ENCODE data around the gene EXD2.

DNA sequence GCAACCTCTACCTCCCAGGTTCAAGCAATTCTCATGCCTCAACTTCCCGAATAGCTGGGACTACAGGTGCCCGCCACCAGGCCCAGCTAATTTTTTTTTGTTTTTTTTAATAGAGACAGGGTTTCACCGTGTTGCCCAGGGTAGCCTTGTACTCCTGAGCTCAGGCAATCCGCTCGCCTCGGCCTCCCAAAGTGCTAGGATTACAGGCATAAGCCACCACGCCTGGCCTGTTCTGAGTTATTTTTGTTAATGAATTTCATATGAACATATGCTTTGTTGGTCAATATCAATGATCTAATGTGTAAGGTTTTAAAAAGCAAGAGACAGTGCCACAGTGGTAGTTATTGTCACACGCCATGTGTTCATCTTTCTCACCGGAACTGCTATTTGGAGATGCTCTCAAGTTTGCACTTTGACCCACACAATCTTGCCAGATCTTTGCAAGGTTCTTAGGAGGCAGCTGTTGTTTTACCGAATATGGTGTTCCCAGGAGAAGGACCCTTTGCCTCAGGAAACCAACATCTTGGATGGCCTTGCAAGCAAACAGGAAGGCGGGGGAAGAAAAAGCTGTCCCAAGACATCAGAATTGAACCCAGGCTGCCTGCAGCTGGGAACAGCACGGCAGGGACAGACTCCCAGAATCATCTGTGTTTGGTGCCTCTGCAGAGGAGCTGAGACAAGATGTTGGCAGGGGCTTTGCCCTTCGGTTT lies 98.7 kb downstream of the EXD2 start:
- TF ChIP-seq ZFP36 (IDR thresholded peaks at IDR 0.05; ENCODE audit: borderline replicate concordance, partially characterized antibody) (no peak), CEBPB (IDR thresholded peaks at IDR 0.05) (no peak), POLR2A (IDR thresholded peaks at IDR 0.05; ENCODE audit: low read length) (no peak), RAD21 (conservative IDR thresholded peaks at IDR 0.05 in 1 of 2, IDR thresholded peaks at IDR 0.05 in 1 of 2) (no peak), CTCF (IDR thresholded peaks at IDR 0.05) (no peak), MAX (IDR thresholded peaks at IDR 0.05) (no peak)
